Medulla oblongata (tissue), 1 donor: ENCODE results near the gene GDPD5.
A peak's percentile ranks its signal among the peaks of the same experiment; 100 is the strongest.

Experiments
- DNase-seq: peaks from one replicate; pipeline ENCODE4 v3.0.0-alpha.2; 2015; ENCODE audit errors: extremely low spot score

Gene GDPD5

DNA sequence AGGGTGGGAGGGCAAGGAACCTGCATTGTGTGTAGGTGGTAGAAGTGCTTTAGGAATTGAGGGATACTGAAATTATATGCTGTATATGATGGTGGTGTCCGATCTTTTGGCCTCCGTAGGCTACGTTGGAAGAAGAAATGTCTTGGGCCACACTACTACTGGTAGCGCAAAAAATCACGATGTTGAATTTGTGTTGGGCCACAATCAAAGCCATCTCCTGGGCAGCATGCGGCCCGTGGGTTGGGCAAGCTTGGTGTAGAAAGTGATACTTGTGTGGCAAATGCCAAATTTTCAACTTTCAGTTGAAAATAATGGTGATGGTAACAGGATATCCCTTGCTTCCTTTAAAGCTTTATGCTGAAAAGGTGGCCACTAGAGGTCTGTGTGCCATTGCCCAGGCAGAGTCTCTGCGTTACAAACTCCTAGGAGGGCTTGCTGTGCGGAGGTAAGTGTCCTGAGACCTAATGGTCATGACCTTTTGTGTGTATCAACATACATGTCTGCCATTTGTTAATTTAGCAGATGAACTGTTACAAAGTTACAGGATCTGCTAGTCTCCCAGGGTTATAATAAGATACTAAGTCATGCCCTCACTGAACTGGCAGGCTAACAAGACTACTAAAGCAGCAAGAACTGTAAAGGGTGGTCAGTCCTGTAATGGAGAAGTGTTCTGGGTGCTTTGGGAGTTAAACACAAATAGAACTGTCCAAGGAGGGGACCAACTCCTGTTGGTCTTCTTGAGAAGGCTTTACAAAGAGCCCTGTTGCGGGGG, 123.6 kb downstream of the GDPD5 start:
- no peak for DNase-seq

DNA sequence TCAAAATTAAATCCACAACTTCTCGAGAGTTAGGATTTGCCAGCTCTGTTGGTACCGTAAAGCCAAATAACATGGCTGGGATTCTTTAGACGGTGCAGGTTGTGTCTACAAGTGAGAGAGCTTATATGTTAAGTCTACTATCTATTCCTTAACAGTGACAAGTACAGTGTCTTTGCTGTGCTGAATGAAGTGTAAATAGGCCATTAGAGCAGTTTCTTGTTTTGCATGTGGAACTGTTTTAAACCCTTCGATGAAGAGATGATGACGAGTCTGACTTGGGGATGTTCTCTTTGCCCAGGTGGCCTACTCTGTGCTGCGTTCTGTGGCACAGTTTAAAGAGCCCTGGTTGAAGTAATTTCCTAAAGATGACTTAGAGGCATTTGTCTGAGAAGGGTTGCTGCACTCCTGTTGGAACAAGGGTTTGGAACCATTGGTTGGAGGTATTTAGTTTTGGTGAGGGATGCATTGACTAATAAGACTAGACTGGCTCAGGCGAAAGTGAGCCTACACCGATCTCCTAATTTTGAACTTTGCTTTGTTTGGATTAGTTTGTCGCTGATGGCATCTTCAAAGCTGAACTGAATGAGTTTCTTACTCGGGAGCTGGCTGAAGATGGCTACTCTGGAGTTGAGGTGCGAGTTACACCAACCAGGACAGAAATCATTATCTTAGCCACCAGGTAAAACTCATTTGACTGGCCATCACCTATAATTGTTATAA, 125.4 kb downstream of the GDPD5 start:
- peak; percentile 38 for DNase-seq

DNA sequence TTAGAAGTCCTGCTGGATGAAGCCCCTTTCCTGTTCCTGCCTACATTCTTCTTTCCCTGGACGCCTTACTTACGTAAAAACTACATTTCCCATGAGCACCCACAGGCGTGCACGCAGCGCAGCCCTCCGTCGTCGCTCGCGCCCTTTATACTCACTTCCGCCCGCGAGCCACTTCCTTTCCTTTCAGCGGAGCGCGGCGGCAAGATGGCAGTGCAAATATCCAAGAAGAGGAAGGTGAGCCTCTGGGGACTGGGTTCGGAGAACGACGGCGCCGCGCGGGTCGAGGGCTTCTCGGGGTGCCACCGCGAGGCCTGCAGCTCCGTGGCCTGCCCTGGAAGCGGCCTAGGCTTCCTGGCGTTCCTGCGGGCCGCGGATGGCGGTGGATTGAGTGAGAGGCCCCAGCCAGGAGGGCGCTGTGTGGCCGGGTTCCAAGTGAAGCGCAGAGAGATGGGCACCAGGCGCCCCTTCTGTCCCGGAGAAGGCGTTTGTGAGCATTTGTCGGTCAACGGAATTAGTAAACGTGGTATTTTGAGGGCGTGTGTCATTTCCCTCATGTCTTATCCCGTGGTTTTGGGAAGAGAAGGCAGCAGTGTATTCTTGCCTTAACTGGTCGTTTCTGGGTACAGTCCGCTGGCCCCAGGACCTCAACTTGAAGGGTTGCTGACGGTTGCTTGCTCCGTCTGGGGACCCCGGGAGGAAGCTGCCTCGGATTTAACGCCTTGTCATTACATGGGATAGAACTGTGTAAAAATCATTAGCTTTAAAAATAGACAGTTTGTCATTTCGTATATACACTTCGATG, 126.2 kb downstream of the GDPD5 start, which contains the start of gene RPS3:
Gene RPS3 (plus strand): TSS at position 175 of the 802 bp plus-strand sequence. CDS start 30 bp downstream, at position 205.
- DNase-seq: peak; percentile 96

DNA sequence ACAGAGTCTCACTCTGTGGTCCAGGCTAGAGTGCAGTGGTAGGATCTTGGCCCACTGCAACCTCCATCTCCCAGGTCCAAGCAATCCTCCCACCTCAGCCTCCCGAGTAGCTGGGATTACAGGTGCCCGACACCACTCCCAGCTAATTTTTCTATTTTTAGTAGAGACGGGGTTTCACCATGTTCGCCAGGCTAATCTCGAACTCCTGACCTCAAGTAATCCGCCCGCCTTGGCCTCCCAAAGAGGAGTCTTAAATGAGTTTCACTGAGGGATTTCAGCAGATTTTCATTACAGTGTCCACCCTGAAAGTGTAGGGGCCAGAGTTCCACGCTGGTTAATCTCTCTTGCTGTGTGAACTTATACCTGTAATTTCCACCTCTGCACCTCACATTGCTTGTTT, 126.8 kb downstream of the GDPD5 start:
- no peak for DNase-seq

DNA sequence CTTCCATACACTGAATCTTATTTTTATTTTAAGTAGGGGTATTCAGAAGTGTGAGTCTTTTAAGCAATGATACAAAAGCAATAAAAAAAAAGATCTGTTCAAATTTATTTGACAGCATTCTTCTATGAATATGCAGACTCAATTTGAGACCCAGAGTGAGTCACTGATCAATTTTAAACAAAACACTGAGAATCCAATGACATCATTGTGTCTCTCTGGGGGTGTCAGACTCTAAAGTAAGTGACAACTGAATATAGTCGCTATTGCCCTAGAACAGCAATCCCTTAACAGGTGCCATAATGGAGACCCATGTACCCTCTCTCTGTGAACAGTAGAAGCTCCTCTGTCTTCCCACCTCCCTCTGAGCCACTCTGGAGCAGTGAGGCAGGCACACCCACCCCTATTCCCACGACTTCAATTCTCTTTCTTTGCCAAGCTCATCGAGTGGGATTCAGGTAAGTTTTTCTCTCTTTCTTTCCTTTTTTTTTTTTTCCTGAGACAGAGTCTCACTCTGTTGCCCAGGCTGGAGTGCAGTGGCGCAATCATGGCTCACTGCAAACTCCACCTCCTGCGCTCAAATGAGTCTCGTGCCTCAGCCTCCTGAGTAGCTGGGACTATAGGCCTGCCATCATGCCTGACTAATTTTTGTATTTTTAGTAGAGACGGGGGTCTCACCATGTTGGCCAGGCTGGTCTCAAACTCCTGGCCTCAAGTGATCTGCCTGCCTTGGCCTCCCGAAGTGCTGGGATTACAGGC, 131.5 kb downstream of the GDPD5 start:
- DNase-seq: no peak

DNA sequence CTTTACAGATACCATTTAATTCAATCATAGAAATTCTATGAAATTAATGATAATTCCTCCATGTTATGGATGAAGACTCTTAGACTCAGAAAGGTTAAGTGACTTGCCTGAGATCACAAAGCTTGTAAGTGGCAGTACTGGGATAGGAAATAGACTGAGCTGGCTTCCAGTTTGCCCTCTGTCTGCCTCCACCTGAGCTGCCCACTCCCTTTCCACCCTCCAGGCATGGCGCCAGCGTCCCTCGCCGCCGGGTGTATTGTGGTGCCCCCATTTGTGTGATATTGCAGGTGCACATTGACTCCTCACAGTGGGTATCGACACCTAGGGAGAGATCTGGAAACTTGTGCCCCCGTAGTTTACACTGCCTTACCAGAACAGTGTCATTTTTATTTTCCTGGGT, 135.8 kb downstream of the GDPD5 start:
- DNase-seq: no peak

DNA sequence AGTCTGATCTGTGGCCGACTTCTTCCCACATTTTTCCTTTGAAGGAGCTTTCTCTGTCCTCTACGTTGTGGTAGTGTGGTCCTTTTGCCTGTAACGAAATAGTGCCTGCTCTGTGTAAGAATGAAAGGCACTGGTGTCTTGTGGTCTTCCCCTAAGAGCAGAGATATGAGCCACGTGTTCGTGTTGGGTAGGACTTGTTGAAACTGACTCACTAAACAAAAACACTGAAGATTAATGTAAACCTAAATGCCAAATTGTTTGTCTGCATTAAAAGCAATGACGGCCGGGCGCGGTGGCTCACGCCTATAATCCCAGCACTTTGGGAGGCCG, 136.5 kb downstream of the GDPD5 start:
- no peak for DNase-seq

DNA sequence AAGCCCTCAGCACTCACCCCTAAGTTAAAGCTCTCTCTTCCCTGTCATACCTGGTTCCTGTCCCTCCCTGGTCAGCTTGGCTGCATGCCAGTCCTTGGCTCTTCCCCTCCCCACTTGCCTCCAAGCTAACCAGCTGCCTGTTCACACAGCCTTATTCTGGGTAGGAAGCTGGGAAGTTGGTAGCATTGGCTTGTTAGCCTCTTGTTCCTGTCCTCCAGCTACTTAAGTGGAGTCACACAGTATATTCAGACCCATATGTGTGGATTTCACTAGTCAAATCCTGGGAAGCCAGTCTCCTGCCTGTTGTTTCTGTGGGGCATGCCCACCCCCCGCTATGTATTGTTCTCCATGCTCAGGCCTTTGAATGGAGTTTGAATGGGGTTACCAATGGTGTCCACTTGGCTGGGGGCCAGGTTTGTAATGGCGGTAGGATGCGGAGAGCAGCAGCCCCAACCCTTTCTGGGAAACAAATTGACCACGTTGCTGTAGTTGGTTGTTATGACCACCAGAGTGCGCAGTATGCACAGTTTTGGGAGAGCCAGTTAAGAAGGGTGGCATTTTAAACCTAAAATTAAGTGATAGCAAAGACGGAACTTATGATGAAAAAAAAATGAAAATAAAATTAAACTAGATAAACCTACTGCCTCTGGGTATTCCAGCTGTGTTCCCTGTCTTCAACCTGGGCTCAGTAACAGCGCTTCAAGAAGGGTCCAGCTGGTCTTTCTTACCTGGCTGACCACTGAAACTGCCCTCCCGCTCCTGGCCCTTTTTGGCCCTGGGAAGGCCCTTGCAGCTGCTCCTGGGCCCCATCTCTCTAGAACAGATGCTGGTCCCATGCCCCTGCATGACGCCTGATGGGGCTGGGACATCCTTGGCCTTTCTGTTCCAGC, 137.1 kb downstream of the GDPD5 start:
- peak; percentile 85 for DNase-seq

DNA sequence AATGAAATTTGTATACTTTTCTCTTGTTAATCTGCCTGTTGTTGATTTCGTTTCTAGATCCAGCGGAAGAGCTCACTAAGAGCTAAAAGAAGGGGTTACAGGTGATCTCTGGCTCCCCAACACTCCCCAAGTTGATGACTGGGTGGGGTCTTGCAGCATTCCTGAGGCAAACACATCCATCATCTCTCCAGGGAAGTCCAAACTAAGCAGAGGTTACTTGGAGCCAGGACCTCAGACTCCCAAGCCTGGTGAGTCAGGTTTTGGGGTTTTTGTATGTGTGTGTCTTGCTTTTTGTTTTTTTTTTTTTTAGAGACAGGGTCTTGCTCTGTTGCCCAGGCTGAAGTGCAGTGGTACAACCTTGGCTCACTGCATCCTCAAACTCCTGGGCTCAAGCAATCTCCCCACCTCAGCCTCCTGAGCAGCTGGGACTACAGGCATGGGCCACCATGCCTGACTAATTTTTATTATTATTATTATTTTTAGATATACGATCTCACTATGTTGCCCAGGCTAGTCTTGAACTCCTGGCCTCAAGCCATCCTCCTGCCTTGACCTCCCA, 137.9 kb downstream of the GDPD5 start:
- DNase-seq: no peak

DNA sequence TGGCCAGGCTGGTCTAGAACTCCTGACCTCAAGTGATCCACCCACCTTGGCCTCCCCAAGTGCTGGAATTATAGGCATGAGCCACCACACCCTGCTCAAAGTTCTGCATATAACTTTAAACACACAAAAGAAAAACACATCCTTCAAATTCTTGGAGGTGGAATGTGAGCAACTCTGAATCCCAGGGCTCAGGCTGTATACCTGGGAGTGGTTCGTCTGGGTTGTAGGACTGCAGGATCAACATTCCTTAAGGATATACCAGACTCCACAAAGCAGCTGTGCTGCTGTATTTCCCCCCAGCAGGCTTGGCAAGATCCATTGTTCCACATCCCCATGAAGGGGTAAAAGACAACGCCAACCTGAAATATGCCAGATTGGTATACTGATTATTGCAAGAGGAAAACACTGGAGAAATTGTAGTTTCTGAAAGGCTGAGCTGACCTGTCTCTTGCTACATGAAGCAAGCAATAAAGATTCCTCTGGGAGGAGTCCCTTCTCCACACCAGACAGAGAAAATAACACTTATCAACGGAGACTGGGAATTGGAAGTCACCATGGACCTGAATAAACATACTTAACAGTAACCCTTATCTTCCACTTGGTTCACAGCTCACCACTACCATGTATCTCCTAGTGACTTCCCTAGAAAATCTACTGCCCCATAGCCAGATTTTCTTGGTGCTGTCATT, 138.7 kb downstream of the GDPD5 start:
- no peak for DNase-seq
